Measurements from ENCODE around the gene ZCCHC7. TPM values are rescaled to one million over a fixed set of nuclear protein-coding genes. Genes with fewer than 3 reads are reported as not detected.
"Not testable (repeated sequence)": the region's sequence is repeated elsewhere in the genome, so short reads cannot be mapped to it uniquely, and the experiment has no call there.

The ZCCHC7 gene
- total RNA-seq, 4 donors from 2014 or later = 12.4 to 56.9 (median 17.7) TPM

DNA sequence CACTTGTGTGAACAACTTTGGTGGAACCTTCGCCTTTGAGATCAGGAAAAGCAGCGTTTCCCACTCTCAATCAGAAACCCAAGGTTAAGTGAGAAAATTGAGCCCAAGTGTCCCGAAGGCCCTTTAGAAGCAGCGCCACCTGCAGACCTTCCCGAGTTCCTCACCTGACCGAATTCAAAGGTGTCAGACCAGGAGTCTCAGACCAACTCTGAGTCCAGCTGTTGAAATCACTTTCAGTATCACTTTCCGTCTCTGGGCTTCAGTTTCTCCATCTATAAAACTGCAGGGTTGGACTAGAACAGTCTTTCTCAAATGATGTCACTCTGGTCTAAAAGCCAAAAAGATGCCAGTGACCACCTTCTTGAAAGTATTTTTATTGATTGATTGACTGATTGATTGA, 270.4 kb downstream of the ZCCHC7 start:
- peak in 2 of 3 donors; percentile 74 to 89 for DNase-seq

DNA sequence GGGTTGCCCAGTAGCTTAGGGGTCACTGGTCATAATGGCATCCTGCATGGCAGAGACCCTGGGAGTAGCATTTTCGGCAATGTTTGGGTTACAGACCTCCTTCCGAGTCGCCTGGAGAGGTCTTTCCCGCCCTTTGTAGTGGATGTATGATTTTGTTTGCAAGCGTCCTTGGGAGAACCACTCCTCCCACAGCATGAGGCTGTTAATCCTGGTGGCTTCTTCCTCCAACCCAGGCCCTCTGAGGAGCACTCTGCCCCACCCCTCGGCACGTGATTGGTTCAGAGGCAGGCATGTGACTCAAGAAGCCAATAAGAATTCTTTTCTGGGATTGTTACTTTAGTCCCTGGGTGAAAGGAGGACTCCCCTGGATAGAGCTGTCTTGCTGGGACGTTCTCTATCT, 271.9 kb downstream of the ZCCHC7 start:
- H3K27ac ChIP-seq = no peak overlapping the region
- no peaks in the 10 kb centered on the region for H3K4me1 ChIP-seq
- no peak for TF ChIP-seq POLR2A (IDR thresholded peaks at IDR 0.05)
- TF ChIP-seq, protein P1, sequence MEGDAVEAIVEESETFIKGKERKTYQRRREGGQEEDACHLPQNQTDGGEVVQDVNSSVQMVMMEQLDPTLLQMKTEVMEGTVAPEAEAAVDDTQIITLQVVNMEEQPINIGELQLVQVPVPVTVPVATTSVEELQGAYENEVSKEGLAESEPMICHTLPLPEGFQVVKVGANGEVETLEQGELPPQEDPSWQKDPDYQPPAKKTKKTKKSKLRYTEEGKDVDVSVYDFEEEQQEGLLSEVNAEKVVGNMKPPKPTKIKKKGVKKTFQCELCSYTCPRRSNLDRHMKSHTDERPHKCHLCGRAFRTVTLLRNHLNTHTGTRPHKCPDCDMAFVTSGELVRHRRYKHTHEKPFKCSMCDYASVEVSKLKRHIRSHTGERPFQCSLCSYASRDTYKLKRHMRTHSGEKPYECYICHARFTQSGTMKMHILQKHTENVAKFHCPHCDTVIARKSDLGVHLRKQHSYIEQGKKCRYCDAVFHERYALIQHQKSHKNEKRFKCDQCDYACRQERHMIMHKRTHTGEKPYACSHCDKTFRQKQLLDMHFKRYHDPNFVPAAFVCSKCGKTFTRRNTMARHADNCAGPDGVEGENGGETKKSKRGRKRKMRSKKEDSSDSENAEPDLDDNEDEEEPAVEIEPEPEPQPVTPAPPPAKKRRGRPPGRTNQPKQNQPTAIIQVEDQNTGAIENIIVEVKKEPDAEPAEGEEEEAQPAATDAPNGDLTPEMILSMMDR (IDR thresholded peaks at IDR 0.05) = no peak
- no peak overlapping the region for H3K4me3 ChIP-seq
- no peak for DNase-seq
- H3K9me3 ChIP-seq = no peaks in the 10 kb centered on the region
- no peaks in the 10 kb centered on the region for H3K27me3 ChIP-seq
- no peaks in the 10 kb centered on the region for H3K36me3 ChIP-seq

More for the DNA sequence above, 270.4 kb downstream of the ZCCHC7 start:
- Histone ChIP-seq H3K4me1 (no peaks in the 10 kb centered on the region), H3K4me3 (no peak overlapping the region), H3K9me3 (no peaks in the 10 kb centered on the region), H3K27ac (no peak overlapping the region), H3K36me3 (no peaks in the 10 kb centered on the region), H3K27me3 (no peaks in the 10 kb centered on the region)
- TF ChIP-seq POLR2A (IDR thresholded peaks at IDR 0.05) = no peak
- TF ChIP-seq, protein P1 (IDR thresholded peaks at IDR 0.05) = peak in 5 of 6 experiments; percentile 28 to 59 (median 54)

DNA sequence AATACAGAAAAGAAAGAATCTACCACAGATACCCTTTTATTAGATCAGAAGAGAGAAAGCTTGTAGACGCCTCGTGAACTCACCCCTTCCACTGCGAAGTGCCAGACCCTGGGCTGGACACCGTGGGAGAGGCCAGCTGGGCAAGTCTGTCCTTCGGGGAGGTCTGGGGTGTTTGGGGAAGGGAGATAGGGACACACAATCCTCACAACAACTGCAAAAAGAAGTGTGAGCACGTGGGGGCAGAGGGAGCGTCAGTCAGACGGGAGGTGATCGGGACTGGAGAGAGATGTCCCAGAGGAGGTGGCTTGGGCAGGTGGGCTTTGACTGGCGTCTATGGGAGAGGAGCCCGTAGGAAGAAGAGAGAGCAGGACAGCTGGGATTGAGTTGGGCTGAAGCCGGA, 274.9 kb downstream of the ZCCHC7 start:
- no peaks in the 10 kb centered on the region for H3K4me1 ChIP-seq
- H3K9me3 ChIP-seq = no peaks in the 10 kb centered on the region
- H3K27ac ChIP-seq = no peak overlapping the region
- H3K36me3 ChIP-seq = no peaks in the 10 kb centered on the region
- DNase-seq = no peak
- H3K27me3 ChIP-seq = no peaks in the 10 kb centered on the region
- TF ChIP-seq, protein P1 (IDR thresholded peaks at IDR 0.05) = no peak
- no peak for TF ChIP-seq POLR2A (IDR thresholded peaks at IDR 0.05)
- H3K4me3 ChIP-seq = no peak overlapping the region

DNA sequence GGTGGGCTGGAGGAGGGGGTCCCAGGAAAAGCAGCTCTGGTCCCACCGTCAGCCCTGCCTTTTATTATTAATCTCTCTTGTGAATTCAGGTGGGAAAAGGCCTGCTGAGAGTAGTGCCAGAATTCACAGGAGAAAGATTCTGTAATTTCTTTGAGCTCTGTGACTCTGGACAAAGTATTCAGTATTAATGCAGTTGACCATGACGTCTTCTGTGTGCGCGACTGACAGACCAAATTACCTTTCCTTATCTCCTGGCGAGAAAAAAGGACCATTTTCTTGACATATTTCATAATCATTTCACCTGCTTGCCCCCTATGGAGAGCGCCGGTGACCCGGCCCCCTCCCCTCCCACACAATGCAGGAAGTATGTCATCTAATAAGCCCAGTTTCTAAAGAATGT, 275.3 kb downstream of the ZCCHC7 start:
- H3K4me1 ChIP-seq = no peaks in the 10 kb centered on the region
- TF ChIP-seq, protein P1 (IDR thresholded peaks at IDR 0.05) = no peak
- TF ChIP-seq POLR2A (IDR thresholded peaks at IDR 0.05) = no peak
- H3K4me3 ChIP-seq = no peak overlapping the region
- H3K27ac ChIP-seq = no peak overlapping the region
- H3K27me3 ChIP-seq = no peaks in the 10 kb centered on the region
- no peak for DNase-seq
- H3K9me3 ChIP-seq = no peaks in the 10 kb centered on the region
- H3K36me3 ChIP-seq = no peaks in the 10 kb centered on the region

DNA sequence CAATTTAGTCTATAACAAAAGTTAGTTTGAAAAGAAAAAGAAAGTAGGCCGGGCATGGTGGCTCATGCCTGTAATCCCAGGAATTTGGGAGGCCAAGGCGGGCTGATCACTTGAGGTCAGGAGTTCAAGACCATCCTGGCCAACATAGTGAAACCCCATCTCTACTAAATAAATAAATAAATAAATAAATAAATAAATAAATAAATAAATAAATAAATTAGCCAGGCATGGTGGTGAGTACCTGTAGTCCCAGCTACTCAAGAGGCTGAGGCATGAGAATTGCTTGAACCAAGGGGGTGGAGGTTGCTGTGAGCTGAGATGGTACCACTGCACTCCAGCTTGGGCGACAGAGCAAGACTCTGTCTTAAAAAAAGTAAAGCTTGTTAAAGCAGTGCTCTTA, 277.6 kb downstream of the ZCCHC7 start:
- not testable (repeated sequence) for DNase-seq, H3K4me1 ChIP-seq, H3K36me3 ChIP-seq, H3K9me3 ChIP-seq, H3K4me3 ChIP-seq, H3K27me3 ChIP-seq, H3K27ac ChIP-seq

DNA sequence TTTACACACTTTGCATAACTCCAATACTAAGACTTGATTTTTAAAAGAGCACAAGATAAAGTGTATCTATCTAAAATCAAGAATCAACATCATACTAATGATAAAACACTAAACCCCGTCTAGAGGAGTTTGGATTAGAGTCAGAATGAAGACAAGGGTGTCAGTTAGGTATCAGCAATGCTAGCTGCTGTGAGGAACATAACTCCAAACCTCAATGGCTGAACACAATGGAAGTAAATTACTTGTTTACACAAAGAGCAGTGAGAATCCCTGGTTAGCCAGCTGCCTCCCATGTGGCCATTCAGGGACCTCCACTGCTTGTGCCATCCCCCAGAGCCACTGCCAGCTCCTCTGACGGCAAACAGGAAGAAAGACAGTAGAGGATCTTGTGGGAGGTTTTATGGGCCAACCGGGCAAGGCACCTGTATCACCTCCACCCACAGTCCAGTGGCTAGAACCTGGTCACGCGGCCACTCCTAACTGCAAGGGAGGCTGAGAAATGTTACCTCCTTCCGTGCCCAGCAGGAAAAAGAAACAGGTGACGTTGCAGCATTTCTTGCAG, 278.2 kb downstream of the ZCCHC7 start:
- Histone ChIP-seq H3K27ac (no peak overlapping the region), H3K4me1 (no peaks in the 10 kb centered on the region), H3K9me3 (no peaks in the 10 kb centered on the region), H3K4me3 (no peak overlapping the region), H3K27me3 (no peaks in the 10 kb centered on the region), H3K36me3 (no peaks in the 10 kb centered on the region)
- DNase-seq = no peak
- TF ChIP-seq, protein P1 (IDR thresholded peaks at IDR 0.05) = no peak
- TF ChIP-seq POLR2A (IDR thresholded peaks at IDR 0.05) = no peak
